GM12873 (cell line): Measurements from ENCODE around the gene AK9.

ENCODE experiments used
- TF ChIP-seq, protein P1 (sequence below): IDR thresholded peaks from 2 replicates; pipeline ENCODE4 v1.5.1; 2012; ENCODE audit warnings: low read depth, mild to moderate bottlenecking, moderate library complexity, low read length, control low read depth; ENCODE audit not compliant: insufficient read depth; ENCODE audit errors: missing control alignments

The AK9 gene

DNA sequence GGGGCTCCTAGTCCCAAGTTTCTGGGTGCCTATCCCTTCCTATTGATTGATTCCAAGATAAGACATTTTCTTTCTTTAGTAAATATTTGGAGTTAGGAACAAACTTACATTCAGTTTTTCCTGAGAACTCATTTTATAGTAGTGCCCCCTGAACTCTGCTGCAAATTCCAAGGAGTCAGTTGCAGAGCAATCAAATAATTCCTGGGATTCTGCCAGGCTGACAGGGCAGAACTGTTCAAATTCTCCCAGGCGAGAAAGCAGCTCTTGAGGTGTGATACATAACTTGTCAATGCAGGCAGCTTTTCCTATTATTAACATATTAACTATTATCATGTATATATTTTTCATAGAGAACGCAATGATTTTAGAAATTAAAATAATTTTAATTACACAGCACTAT is 192.1 kb downstream of the AK9 start:
- TF ChIP-seq, protein P1, sequence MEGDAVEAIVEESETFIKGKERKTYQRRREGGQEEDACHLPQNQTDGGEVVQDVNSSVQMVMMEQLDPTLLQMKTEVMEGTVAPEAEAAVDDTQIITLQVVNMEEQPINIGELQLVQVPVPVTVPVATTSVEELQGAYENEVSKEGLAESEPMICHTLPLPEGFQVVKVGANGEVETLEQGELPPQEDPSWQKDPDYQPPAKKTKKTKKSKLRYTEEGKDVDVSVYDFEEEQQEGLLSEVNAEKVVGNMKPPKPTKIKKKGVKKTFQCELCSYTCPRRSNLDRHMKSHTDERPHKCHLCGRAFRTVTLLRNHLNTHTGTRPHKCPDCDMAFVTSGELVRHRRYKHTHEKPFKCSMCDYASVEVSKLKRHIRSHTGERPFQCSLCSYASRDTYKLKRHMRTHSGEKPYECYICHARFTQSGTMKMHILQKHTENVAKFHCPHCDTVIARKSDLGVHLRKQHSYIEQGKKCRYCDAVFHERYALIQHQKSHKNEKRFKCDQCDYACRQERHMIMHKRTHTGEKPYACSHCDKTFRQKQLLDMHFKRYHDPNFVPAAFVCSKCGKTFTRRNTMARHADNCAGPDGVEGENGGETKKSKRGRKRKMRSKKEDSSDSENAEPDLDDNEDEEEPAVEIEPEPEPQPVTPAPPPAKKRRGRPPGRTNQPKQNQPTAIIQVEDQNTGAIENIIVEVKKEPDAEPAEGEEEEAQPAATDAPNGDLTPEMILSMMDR: no peak

DNA sequence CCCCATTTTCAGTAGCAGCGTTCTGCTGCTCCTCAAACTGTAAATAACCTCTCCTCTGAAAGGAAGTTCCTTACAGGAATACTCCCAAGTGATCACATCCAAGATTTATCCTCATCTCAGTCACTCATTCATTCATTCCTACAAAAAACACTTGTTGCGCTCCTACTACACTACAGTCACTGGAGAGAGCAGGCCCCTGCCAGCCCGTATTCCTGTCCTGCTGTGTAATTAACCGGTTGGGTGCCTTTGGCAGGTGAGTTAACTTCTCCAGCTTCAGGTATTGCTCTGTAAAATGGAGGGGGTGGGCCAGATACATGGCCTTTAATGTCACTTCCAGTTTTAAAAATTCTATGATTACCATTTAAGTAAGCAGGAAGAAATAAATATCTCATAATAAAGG is 192.9 kb downstream of the AK9 start:
- TF ChIP-seq, protein P1: no peak

DNA sequence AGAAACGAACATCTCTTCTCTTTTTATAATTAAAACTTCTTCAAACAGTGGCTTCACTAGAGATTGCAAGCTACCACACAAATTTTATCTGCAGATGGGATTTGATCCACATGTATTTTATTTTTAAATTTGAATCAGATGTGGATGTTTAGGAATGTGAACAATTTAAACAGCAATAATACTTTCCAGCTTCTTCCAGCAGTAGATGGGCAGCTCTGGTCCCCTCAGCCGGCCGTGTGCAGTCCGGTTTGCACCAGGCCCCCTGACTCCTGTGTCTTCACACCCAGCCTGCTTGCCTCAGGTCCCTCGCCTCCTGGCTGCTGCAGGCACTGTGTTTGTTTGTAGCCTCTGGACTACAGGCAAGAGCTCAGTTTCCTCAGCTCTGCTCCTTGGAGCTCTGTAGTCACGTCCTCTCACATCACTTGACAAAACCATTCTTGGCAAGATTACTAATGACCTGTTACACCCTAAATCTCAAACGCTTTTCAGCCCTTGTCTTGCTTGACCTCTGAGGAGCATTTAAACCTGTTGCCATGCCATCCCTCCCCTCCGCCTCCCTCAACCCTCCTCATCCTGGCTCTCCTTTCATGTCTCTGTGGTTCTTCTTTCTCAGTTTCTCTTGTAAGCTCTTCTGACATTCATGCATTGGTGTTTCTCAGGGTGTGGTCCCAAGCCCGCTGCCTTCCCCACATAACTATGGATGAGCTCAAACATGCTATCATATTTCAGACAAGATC is 194.8 kb downstream of the AK9 start:
- TF ChIP-seq, protein P1: no peak

DNA sequence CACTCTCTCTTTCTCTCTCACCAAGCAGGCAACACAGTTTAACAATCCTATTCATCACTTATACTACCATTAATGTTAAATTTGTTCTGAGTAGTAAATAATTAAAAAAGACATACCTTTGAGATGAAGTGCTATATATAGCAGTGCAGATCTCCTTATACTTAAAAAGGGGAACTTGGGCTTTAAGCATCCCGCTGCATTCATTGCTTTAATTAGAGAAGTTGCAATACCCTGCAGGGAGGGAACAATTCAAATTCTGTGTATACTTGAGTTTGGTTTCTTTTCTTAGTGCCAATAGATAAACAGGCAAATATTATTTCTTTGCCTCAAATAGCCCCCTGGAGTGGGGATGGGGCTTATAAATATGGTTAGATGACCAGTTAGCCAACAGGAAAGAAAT is 197.1 kb downstream of the AK9 start:
- TF ChIP-seq, protein P1: no peak

DNA sequence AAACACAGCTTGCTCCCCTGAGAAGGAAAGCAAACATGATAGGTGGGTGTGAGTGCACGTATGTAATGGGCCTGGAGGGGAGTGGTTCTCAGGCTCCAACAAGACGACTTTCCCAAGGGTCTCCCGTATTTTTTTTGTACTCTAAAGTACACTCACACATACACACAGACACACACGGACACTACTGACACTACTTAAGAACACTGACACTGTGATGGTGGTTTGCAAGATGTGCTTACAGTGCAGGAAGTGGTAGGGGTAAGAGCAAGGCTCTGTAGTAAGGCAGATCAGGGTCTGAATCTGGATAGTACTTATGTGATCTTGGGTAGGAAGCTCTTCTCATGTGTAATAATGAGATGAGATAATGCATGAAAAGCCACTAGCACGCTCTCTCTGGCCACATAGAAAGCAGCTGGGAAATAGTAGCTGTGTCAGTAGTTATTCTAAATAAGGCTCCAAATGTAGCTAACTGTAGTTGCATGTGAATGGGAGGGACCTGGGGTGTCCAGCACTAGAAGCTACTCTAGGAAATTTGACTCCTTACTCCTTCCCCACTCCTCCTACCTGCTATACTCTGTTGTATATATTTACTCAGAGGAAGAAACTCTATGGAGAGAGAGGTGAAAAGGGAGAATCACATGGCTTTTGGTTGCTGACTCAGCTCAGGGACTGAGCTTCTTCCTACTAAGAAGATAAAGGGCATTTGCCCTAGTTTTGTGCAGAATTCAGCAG is 199.6 kb downstream of the AK9 start:
- TF ChIP-seq, protein P1: no peak

DNA sequence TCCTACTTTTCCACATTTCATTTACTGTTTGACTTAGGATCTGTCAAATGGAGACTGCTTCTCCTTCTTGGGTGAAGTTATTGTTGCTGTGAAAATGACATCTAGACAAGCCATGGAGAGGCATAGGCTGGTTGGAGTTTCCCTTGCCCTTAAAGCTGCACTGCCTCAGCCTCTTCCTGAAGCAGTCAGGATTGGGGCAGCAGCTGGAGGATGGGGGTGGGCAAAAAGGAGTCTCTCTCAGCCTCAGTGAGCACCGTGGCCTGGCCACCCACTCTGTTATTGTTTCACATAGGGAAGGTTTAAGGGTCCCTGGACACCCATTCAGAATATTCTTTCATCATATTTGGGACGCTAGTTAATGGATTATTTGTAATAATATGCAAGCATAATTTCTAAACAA is 200.3 kb downstream of the AK9 start:
- TF ChIP-seq, protein P1: no peak

DNA sequence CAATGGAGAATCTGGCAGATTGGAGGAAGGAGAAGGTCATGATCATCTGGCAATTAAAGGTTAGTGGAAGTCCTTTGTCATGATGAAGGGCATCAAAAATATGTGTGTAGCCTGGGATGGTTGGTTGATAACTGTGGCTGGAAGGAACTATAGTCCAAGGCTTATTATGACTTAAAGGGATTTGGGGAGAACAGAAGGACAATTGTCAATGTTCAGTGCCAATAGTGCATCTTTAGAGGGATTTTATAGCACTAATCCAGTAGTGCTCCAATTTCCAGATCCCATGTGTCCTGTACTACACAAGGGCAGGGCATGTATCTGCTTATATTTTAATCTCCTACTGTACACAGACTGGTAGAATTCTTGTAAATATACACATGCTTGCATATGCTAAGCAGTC is 203.0 kb downstream of the AK9 start:
- TF ChIP-seq, protein P1: no peak
